Tibial nerve (tissue), 4 donors: ENCODE data around the gene ZNHIT1. TPM values are rescaled to one million over a fixed set of nuclear protein-coding genes. Genes with fewer than 3 reads are reported as not detected.

ENCODE experiments used
- DNase-seq, 2 donors: peaks; one replicate each; pipeline ENCODE4 v3.0.0-alpha.2; 2019; ENCODE audit warnings: low spot score in 2 of 2
- H3K27ac ChIP-seq, 4 donors: fragments of 200-600 bp; sonication (generic) in 3 of 4; one replicate each; pipeline ENCODE4 v1.5.1; 2017 to 2019; ENCODE audit warnings: mild to moderate bottlenecking in 1 of 4
- H3K27me3 ChIP-seq, 2 donors: fragments of 200-600 bp; sonication (generic) in 1 of 2; one replicate each; pipeline versions ENCODE4 v1.5.1 to v1.6.0; 2017 to 2019
- H3K36me3 ChIP-seq, 3 donors: fragments of 200-600 bp; sonication (generic); one replicate each; pipeline ENCODE4 v1.5.1; 2018 to 2019
- H3K4me1 ChIP-seq, 4 donors: fragments of 200-600 bp; sonication (generic) in 3 of 4; one replicate each; pipeline ENCODE4 v1.5.1; 2017 to 2019
- H3K4me3 ChIP-seq, 4 donors: fragments of 200-600 bp; sonication (generic) in 3 of 4; one replicate each; pipeline ENCODE4 v1.5.1; 2017 to 2019; ENCODE audit warnings: mild to moderate bottlenecking in 1 of 4, moderate library complexity in 1 of 4
- H3K9me3 ChIP-seq, 4 donors: fragments of 200-600 bp; sonication (generic) in 3 of 4; one replicate each; pipeline ENCODE4 v1.5.1; 2017 to 2019
- CTCF ChIP-seq, 5 experiments: fragments of 200-600 bp in 3 of 5; fragments of 450-650 bp in 2 of 5; sonication (generic) in 3 of 5; IDR thresholded peaks; one replicate each; pipeline ENCODE4 v1.5.1; 2016 to 2019; ENCODE audit warnings: antibody characterized with exemption in 5 of 5, mild to moderate bottlenecking in 3 of 5, moderate library complexity in 2 of 5
- EP300 ChIP-seq, 2 donors: sonication (generic); formaldehyde crosslinking; IDR thresholded peaks; one replicate each; pipeline ENCODE4 v1.6.1; 2017; ENCODE audit warnings: antibody characterized with exemption in 2 of 2, mild to moderate bottlenecking in 1 of 2
- POLR2A ChIP-seq, 2 donors: fragments of 450-650 bp; IDR thresholded peaks; one replicate each; pipeline ENCODE4 v1.6.1; 2017; ENCODE audit warnings: antibody characterized with exemption in 2 of 2, mild to moderate bottlenecking in 2 of 2, moderate library complexity in 2 of 2
- WGBS, 2 donors: methylation state at CpG; one replicate each; pipeline ENCODE4 v1.1.5; 2018; 5-methylcytosine and 5-hydroxymethylcytosine counted together
- total RNA-seq, 4 donors: library from RNA; depleted of rRNA; stranded (reverse); fragments of >200 nt; gene quantifications; one replicate each; pipeline ENCODE4 v1.1.0, GENCODE V29; 2016

The ZNHIT1 gene
- total RNA-seq, 4 donors from 2014 or later: 90.5 to 113 (median 99.3) TPM

GRCh38 chr7:101241015-101241363 is 23.0 kb downstream of the ZNHIT1 start:
- peak overlapping the region in 3 of 4 donors; percentile 81 to 83 (median 83) for H3K27ac ChIP-seq
- TF ChIP-seq CTCF (IDR thresholded peaks at IDR 0.05) (no peak), POLR2A (IDR thresholded peaks at IDR 0.05) (no peak), EP300 (IDR thresholded peaks at IDR 0.05) (no peak)
- no peaks in the 10 kb centered on the region for H3K27me3 ChIP-seq
- no peaks in the 10 kb centered on the region for H3K9me3 ChIP-seq
- no peak for DNase-seq
- H3K4me1 ChIP-seq: peaks cover 0 to 85% (median 35%) of the 10 kb centered on the region in 4 donors
- H3K4me3 ChIP-seq: no peak overlapping the region
- H3K36me3 ChIP-seq: peaks cover 0 to 52% (median 0%) of the 10 kb centered on the region in 3 donors
- WGBS, 2 donors: 79 to 89% methylated on average over 12 of the region's 12 CpGs

GRCh38 chr7:101241443-101242349 is 23.7 kb downstream of the ZNHIT1 start:
- WGBS, 2 donors: 80 to 82% methylated on average over 16 of the region's 16 CpGs
- no peak for DNase-seq
- no peak for TF ChIP-seq EP300 (IDR thresholded peaks at IDR 0.05)
- TF ChIP-seq CTCF (IDR thresholded peaks at IDR 0.05): no peak
- no peak for TF ChIP-seq POLR2A (IDR thresholded peaks at IDR 0.05)
- no peaks in the 10 kb centered on the region for H3K9me3 ChIP-seq
- H3K4me1 ChIP-seq: peaks cover 0 to 87% (median 35%) of the 10 kb centered on the region in 4 donors
- H3K27me3 ChIP-seq: no peaks in the 10 kb centered on the region
- no peak overlapping the region for H3K4me3 ChIP-seq
- peaks cover 0 to 45% (median 0%) of the 10 kb centered on the region in 3 donors for H3K36me3 ChIP-seq
- peak overlapping the region in 3 of 4 donors; percentile 47 to 83 (median 81) for H3K27ac ChIP-seq

GRCh38 chr7:101243646-101244374 is 25.8 kb downstream of the ZNHIT1 start:
- peak overlapping the region; percentile 96 to 100 (median 98) for H3K27ac ChIP-seq
- 6 to 9% methylated on average over 15 to 23 of the region's 28 CpGs for WGBS, 2 donors
- no peaks in the 10 kb centered on the region for H3K9me3 ChIP-seq
- peaks cover 0 to 66% (median 20%) of the 10 kb centered on the region in 4 donors for H3K4me1 ChIP-seq
- H3K4me3 ChIP-seq: peak overlapping the region; percentile 74 to 96 (median 85)
- DNase-seq: no peak
- H3K27me3 ChIP-seq: no peaks in the 10 kb centered on the region
- H3K36me3 ChIP-seq: peaks cover 0 to 40% (median 0%) of the 10 kb centered on the region in 3 donors
- TF ChIP-seq EP300 (IDR thresholded peaks at IDR 0.05) (no peak), CTCF (IDR thresholded peaks at IDR 0.05) (no peak), POLR2A (IDR thresholded peaks at IDR 0.05) (no peak)

GRCh38 chr7:101244375-101245146 is 26.6 kb downstream of the ZNHIT1 start, which contains the start of gene FIS1:
Gene FIS1 (minus strand): TSS chr7:101245081. CDS start chr7:101245004, 77 bp downstream.
- H3K27ac ChIP-seq: peak within 1 kb of the TSS; percentile 96 to 100 (median 98)
- DNase-seq: peak; percentile 84 to 86
- 0 to 1% methylated on average over 14 to 40 of the region's 45 CpGs for WGBS, 2 donors
- H3K27me3 ChIP-seq: no peaks in the 10 kb centered on the region
- peak within 1 kb of the TSS; percentile 74 to 96 (median 85) for H3K4me3 ChIP-seq
- peaks cover 0 to 40% (median 0%) of the 10 kb centered on the region in 3 donors for H3K36me3 ChIP-seq
- H3K9me3 ChIP-seq: no peaks in the 10 kb centered on the region
- TF ChIP-seq EP300 (IDR thresholded peaks at IDR 0.05): peak; percentile 8 to 97
- peak; percentile 91 to 97 (median 96) for TF ChIP-seq CTCF (IDR thresholded peaks at IDR 0.05)
- TF ChIP-seq POLR2A (IDR thresholded peaks at IDR 0.05): peak; percentile 81 to 84
- peaks cover 0 to 64% (median 19%) of the 10 kb centered on the region in 4 donors for H3K4me1 ChIP-seq
